Duodenal mucosa (tissue), 2 donors: ENCODE measurements around the gene SLC1A7.

Experiments
- H3K27ac ChIP-seq: one replicate; pipeline ENCODE4 v1.7.0; 2013; ENCODE audit warnings: low read depth, low read length
- H3K27me3 ChIP-seq, 2 donors: one replicate each; pipeline ENCODE4 v1.7.0; 2013; ENCODE audit warnings: low read length in 2 of 2, control low read depth in 1 of 2; ENCODE audit not compliant: insufficient read depth in 2 of 2, control insufficient read depth in 1 of 2
- H3K36me3 ChIP-seq, 2 donors: one replicate each; pipeline ENCODE4 v1.7.0; 2013; ENCODE audit warnings: low read length in 2 of 2, control low read depth in 1 of 2; ENCODE audit not compliant: insufficient read depth in 2 of 2, control insufficient read depth in 1 of 2
- H3K4me1 ChIP-seq, 2 donors: one replicate each; pipeline ENCODE4 v1.7.0; 2013; ENCODE audit warnings: low read length in 2 of 2, control low read depth in 1 of 2; ENCODE audit not compliant: insufficient read depth in 2 of 2, control insufficient read depth in 1 of 2
- H3K4me3 ChIP-seq, 2 donors: one replicate each; pipeline ENCODE4 v1.7.0; 2013; ENCODE audit warnings: low read length in 2 of 2, low read depth in 1 of 2
- H3K9ac ChIP-seq, 2 donors: one replicate each; pipeline ENCODE4 v1.7.0; 2013; ENCODE audit warnings: low read length in 2 of 2, low read depth in 1 of 2
- H3K9me3 ChIP-seq, 2 donors: one replicate each; pipeline ENCODE4 v1.7.0; 2013; ENCODE audit warnings: low read length in 2 of 2, control low read depth in 1 of 2; ENCODE audit not compliant: control insufficient read depth in 1 of 2

The SLC1A7 gene

DNA sequence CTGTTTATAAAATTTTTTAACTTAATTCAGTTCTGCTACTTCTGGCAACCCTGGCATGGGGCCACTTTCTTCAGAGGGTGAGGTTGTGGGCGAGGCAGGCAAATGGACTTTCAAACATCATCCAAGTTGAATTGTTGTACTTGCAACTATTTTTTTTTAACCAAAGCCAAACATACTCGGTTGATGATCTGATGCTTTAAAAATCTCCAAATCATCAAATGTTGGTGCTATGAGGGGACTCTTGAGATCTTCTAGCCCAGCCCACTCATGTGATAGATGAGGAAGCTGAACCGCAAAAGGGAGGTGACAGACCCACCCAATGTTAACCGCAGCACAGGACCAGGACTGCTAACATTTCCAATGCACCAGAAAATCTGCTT is 6.7 kb downstream of the SLC1A7 start:
- Histone ChIP-seq H3K9me3 (peaks cover 5 to 8% of the 10 kb centered on the region in 2 donors), H3K27me3 (no peaks in the 10 kb centered on the region), H3K4me3 (no peak overlapping the region), H3K27ac (no peak overlapping the region), H3K36me3 (no peaks in the 10 kb centered on the region), H3K9ac (no peak overlapping the region), H3K4me1 (peaks cover 8 to 9% of the 10 kb centered on the region in 2 donors)

DNA sequence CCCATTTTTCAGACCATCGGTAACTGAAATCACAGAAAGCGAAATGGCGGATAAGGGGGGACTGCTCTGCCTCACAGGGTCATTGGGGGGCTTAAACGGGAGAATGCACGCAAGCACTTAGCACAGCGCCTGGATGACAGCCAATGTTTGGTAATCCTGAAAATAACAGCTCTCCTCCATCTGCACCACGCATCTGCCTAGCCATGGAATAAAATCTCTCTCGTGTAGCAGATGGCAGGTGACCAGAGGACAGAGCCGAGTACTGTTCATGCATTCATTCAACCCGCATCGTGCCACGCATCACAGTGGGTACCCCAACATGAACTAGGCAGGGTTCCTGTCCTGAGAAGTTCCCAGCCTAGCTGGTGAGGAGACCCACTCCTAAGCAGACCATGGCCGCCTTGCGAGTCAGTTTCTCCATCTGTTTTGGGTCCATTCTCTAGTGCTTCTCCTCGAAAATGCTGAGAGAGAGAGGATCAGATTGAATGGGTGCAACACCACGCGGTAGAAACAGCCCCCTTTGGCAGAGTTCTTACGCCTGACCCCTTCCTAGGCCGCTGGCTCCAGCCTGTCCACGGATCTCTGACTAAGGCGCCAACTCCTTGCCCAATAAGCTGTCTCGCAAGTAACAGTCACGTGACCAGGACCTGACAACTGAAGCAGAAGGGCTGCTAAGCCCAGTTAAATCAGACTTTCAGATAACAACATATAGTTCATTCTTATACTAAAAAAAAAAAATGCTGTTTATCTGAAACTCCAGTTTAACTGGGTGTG is 7.3 kb downstream of the SLC1A7 start:
- Histone ChIP-seq H3K4me1 (peaks cover 8 to 9% of the 10 kb centered on the region in 2 donors), H3K4me3 (no peak overlapping the region), H3K9me3 (peaks cover 5 to 8% of the 10 kb centered on the region in 2 donors), H3K27me3 (no peaks in the 10 kb centered on the region), H3K9ac (peak overlapping the region in 1 of 2 donors; percentile 6), H3K27ac (no peak overlapping the region), H3K36me3 (no peaks in the 10 kb centered on the region)

DNA sequence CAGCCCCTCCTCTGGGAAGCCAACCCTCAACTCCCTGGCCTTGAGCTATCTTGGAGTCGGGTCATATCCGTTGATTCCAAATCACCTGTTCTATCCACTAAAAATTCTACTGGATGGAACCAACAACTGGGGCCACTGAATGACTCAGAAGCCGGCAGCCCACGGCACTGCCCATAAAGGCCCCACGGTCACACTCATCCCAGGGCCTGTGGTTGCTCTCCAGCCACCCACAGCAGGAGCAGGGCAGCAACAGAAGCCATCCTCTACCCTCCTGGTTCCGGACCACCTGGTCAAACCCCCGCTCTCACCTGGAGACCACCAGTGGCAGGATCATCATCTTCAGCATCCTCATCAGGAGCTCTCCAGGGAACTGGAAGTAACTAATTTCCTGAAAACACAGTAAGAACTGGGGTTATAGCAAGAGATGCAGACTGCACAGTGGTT is 8.4 kb downstream of the SLC1A7 start:
- no peaks in the 10 kb centered on the region for H3K36me3 ChIP-seq
- H3K27me3 ChIP-seq = no peaks in the 10 kb centered on the region
- peaks cover 5 to 8% of the 10 kb centered on the region in 2 donors for H3K9me3 ChIP-seq
- no peak overlapping the region for H3K27ac ChIP-seq
- H3K4me1 ChIP-seq = peaks cover 8 to 9% of the 10 kb centered on the region in 2 donors
- no peak overlapping the region for H3K4me3 ChIP-seq
- no peak overlapping the region for H3K9ac ChIP-seq

DNA sequence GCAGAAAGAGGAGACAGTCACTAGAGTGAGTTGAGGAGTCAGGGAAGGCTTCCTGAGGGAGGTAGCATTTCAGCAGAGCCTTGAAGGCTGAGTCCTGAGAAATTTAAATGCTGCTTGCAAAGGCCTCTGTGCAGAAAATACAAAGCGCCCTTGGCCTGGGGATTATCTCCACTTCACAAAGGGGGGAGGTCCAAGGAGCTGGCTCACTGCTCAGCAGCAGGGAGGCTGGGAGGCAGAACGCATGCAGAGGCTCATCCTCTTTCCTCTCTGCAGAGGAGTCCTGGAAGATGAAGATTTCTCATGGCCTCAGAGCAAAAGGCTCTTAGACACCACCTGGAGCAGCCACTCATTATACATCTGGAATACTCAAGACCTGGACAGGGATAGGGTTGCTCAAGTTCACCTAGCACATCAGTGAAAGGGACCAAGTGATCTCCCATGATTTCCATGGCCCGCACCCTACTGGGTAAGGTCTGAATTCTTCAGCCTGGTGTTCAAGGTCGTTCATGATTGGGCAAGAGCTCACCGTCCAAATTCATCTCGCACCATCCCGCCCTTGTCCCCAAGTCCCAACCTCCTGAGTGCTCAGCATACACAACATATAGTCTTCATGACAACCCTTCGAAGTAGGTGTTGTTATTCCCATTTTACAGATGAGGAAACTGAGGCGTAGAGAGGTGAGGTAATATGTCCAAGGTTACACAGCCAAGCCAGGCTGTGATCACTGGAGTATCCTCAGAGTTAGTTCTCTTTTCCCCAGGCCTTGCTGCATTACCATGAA is 9.0 kb downstream of the SLC1A7 start:
- H3K9me3 ChIP-seq = peaks cover 5 to 8% of the 10 kb centered on the region in 2 donors
- peaks cover 8 to 9% of the 10 kb centered on the region in 2 donors for H3K4me1 ChIP-seq
- H3K9ac ChIP-seq = no peak overlapping the region
- no peaks in the 10 kb centered on the region for H3K36me3 ChIP-seq
- no peak overlapping the region for H3K4me3 ChIP-seq
- no peaks in the 10 kb centered on the region for H3K27me3 ChIP-seq
- H3K27ac ChIP-seq = no peak overlapping the region

DNA sequence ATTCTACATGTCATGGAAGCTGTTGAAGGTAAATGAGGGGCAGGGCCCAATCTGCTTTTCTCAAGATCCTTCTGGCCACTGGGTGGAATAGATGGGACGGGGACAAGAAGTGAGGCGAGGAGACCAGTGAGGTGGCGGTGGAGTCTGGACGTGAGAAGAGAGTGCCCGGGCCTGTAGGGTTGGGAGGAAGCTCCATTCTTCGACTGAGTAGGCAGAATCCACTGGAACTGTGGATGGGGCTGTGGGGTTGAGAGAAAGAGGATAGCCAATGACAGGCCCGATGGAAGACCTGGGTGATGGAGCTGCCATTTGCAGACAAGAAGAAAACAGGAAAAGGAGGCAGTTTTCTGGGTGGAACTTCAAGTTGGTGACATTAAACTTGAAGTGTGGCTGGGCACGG is 10.3 kb downstream of the SLC1A7 start:
- H3K4me1 ChIP-seq = peaks cover 8 to 9% of the 10 kb centered on the region in 2 donors
- H3K27me3 ChIP-seq = no peaks in the 10 kb centered on the region
- H3K36me3 ChIP-seq = no peaks in the 10 kb centered on the region
- no peak overlapping the region for H3K9ac ChIP-seq
- H3K9me3 ChIP-seq = no peaks in the 10 kb centered on the region
- no peak overlapping the region for H3K4me3 ChIP-seq
- no peak overlapping the region for H3K27ac ChIP-seq

DNA sequence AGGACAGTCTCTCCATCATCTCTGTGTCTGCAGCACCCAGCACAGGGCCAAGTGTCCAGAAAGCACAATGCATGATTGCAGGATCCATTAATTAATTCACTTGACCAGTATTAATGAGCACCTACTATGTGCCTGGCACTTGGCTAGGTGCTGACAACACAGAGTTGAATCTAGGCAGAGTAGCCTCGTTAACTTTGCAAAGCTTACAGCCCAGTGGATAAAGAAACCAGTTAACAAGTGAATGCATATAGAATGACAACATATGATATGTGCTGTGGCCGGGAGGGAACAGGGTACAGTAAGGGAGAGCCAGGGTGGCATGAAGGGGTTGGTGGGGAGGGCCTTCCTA is 10.9 kb downstream of the SLC1A7 start:
- Histone ChIP-seq H3K27ac (no peak overlapping the region), H3K36me3 (no peaks in the 10 kb centered on the region), H3K9ac (no peak overlapping the region), H3K9me3 (no peaks in the 10 kb centered on the region), H3K4me3 (no peak overlapping the region), H3K27me3 (no peaks in the 10 kb centered on the region), H3K4me1 (peaks cover 8 to 9% of the 10 kb centered on the region in 2 donors)

DNA sequence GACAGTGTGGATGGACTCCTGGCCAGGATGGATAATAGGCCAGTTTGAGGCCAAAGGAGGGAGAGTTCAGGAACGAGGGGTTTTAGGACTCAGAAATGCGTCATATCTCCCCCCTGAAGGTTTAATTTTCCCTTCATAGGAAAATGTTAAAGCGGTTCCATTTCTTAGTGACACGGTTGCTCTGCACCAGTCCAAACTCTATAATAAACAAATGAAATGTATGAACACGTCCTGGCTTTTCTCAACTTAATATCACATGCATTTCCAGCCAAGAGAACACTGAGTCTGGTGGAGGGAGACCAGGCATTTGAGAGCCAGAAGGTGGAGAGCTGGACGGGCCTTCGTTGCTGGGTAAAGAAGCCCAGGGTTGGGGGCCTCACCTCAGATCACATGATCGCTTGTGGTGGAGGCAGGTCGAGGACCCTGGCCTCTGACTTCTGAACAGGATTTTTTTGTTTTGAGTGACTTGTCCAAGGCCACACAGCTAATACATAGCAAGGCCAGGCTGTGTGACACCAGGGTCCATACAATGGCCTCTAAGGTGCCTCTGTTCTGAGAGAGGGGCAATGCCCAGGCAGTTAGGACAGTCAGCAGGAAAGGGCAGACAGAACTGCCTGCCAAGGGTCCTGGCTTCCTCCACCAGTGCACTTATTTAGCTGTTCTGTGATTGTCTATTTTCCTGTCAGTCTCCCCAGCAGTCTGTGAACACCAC is 11.4 kb downstream of the SLC1A7 start:
- no peak overlapping the region for H3K4me3 ChIP-seq

DNA sequence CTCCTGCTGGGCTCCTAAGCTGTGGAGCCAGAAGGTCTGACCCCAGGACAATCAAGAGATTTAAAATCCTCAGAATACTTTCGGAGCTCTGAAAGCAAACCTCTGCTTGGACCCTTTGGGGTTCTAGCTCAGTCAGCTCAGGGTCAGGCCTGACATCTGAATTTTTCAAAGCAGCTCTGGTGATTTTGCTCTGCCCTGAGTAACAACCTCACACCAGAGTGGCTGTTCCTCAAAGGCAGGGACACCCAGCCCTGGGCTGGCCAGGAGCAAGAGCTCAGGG is 11.9 kb downstream of the SLC1A7 start:
- no peak overlapping the region for H3K27ac ChIP-seq
- H3K4me1 ChIP-seq = peaks cover 6 to 8% of the 10 kb centered on the region in 2 donors
- no peak overlapping the region for H3K9ac ChIP-seq

More for the DNA sequence above, 11.4 kb downstream of the SLC1A7 start:
- Histone ChIP-seq H3K9me3 (no peaks in the 10 kb centered on the region), H3K36me3 (no peaks in the 10 kb centered on the region), H3K4me1 (peaks cover 8 to 9% of the 10 kb centered on the region in 2 donors), H3K9ac (no peak overlapping the region), H3K27ac (no peak overlapping the region), H3K27me3 (no peaks in the 10 kb centered on the region)

DNA sequence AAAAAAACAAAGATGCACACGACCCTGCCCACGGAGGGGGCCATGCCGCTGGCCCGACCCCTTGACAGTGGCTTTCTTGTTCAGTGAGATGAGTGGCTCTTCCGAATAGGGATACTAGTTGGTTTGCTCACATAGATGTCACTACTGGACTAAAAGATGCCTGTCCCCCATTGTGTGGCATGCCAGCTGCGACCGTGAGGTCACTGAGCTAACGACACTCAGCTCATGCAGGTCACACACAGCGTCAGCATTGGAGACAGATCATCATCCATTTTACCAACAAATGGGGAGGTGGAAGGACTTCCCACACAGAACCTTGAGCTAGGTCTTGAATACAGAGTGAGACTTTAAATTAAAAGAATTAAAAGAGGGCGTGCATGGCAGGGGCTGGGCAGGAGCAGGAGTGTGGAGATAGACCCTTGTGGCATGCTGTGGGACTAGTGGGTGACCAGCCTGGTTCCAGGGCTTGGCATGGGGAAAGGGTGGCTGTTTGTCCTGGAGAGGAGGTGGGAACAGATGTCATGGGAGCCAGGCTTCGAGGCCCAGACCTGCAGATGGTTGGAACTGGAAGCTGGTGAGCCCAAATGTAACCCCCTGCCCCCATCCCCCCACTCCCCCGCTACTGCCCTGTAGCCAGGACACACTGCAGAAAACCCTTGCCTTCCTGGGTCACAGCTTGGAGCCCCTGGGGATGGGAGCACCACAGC is 12.4 kb downstream of the SLC1A7 start:
- Histone ChIP-seq H3K27me3 (no peaks in the 10 kb centered on the region), H3K4me3 (no peak overlapping the region), H3K9me3 (no peaks in the 10 kb centered on the region), H3K27ac (no peak overlapping the region), H3K9ac (no peak overlapping the region), H3K4me1 (peaks cover 2 to 4% of the 10 kb centered on the region in 2 donors), H3K36me3 (no peaks in the 10 kb centered on the region)

More for the DNA sequence above, 11.9 kb downstream of the SLC1A7 start:
- H3K36me3 ChIP-seq = no peaks in the 10 kb centered on the region
- H3K9me3 ChIP-seq = no peaks in the 10 kb centered on the region
- H3K27me3 ChIP-seq = no peaks in the 10 kb centered on the region
- H3K4me3 ChIP-seq = no peak overlapping the region
